Stomach (tissue), 4 donors: ENCODE results near the gene SRSF10.

Experiments
- POLR2A ChIP-seq, 4 donors: fragments of 450-650 bp; IDR thresholded peaks; one replicate each; pipeline ENCODE4 v1.6.1; 2016; ENCODE audit warnings: antibody characterized with exemption in 4 of 4, control low read depth in 2 of 4, mild to moderate bottlenecking in 1 of 4, moderate library complexity in 1 of 4
- POLR2AphosphoS5 ChIP-seq, 3 donors: sonication (generic); formaldehyde crosslinking; IDR thresholded peaks; one replicate each; pipeline ENCODE4 v1.6.1; 2016; ENCODE audit warnings: antibody characterized with exemption in 3 of 3
- TF ChIP-seq, protein P1 (sequence below), 7 experiments: fragments of 450-650 bp in 4 of 7; fragments of 200-600 bp in 3 of 7; sonication (generic) in 3 of 7; IDR thresholded peaks; one replicate each; pipeline ENCODE4 v1.5.1; 2016 to 2019; ENCODE audit warnings: antibody characterized with exemption in 7 of 7, control low read depth in 2 of 7, mild to moderate bottlenecking in 1 of 7

DNA sequence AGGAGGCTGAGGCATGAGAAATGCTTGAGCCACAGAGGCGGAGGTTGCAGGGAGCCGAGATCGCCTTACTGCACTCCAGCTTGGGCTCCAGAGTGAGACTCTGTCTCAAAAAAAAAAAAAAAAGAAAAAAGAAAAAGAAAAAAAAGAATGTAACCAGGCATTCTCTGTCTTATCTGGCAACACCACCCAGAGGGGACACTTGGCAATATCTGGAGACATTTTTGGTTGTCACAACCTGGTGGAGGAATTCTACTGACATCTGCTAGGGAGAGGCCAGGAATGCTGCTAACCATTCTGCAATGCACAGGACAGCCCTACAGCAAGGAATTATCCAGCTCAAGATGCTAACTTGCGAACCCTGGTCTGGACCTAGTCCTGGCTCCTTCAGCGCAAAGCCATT lies 64.7 kb downstream of the SRSF10 start:
- TF ChIP-seq, protein P1, sequence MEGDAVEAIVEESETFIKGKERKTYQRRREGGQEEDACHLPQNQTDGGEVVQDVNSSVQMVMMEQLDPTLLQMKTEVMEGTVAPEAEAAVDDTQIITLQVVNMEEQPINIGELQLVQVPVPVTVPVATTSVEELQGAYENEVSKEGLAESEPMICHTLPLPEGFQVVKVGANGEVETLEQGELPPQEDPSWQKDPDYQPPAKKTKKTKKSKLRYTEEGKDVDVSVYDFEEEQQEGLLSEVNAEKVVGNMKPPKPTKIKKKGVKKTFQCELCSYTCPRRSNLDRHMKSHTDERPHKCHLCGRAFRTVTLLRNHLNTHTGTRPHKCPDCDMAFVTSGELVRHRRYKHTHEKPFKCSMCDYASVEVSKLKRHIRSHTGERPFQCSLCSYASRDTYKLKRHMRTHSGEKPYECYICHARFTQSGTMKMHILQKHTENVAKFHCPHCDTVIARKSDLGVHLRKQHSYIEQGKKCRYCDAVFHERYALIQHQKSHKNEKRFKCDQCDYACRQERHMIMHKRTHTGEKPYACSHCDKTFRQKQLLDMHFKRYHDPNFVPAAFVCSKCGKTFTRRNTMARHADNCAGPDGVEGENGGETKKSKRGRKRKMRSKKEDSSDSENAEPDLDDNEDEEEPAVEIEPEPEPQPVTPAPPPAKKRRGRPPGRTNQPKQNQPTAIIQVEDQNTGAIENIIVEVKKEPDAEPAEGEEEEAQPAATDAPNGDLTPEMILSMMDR (IDR thresholded peaks at IDR 0.05): no peak
- TF ChIP-seq POLR2A (IDR thresholded peaks at IDR 0.05) (no peak), POLR2AphosphoS5 (IDR thresholded peaks at IDR 0.05) (no peak)
